Activated CD8-positive, alpha-beta memory T cell treated with anti-CD3 and anti-CD28 coated beads for 36 hours (primary cell): Measurements from ENCODE around the gene HEATR1. TPM values are rescaled to one million over a fixed set of nuclear protein-coding genes. Genes with fewer than 3 reads are reported as not detected.
"Not testable (repeated sequence)": the region's sequence is repeated elsewhere in the genome, so short reads cannot be mapped to it uniquely, and the experiment has no call there.

ENCODE experiments used
- CTCF ChIA-PET: fragments of 350-600 bp; sonication (Branson Sonifier 250); formaldehyde crosslinking; loops from one replicate; lab custom pipeline; 2021; ENCODE audit warnings: antibody characterized with exemption; lab: Charles Lee
- POLR2A ChIA-PET: fragments of 350-600 bp; sonication (Branson Sonifier 250); formaldehyde crosslinking; loops from one replicate; lab custom pipeline; 2021; ENCODE audit warnings: antibody characterized with exemption; lab: Charles Lee
- total RNA-seq, 2 experiments: library from RNA; stranded (reverse); gene quantifications; one replicate each; pipeline ENCODE4 v1.2.3, GENCODE V29; 2021

HEATR1 gene
- total RNA-seq, 2 experiments from 2014 or later: 106 to 111 TPM

DNA sequence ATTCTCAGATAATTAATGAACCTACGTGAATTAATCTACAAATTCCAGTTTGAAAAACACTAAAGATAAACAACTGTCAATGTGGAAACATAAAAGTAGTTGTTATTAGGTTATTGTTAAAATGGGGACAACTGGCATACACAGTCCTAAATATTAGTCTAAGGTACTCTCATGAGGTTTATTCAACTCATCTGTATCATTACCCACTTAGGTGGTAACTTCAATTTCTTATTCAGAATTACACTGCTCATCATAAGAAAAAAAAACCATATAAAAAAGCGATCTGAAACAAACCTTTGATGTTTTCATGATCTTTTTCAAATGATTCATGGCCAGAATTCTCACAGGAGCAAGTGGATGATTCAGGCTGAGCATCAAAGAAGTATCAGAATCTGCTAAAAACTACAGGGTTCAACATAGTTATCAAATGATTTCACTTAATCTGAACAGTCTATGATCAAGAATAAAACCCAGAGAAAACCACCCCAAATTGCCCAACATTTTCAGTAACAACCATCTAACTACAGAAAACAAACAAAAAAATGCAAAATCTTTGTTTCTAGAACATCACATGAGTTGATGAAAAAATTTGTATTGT lies 13.7 kb downstream of the HEATR1 start:
- ChIA-PET POLR2A (interaction anchor here (0.7 kb wide), 1 partner anchor 636 kb away, joined by 3 read pairs; no protein-coding TSS in a partner anchor), CTCF (no interaction called here)

DNA sequence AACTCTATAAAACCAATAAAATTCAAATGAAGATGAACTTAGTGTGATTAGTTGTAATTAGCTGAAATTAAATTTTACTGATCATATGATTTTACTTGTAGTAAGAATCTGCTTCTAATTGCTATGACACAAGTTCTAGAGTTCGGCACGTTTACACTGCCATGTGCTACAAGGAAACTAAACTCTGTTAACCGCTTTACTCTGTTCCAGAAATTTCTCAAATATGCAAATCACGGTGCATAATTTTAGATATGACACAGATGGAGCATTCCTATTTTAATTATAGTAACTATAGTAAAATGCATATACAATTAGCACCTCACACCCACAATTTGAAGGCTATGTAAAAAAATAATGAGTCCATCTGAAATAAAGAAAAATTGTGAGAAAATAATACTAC lies 14.8 kb downstream of the HEATR1 start:
- POLR2A ChIA-PET: no interaction called here
- CTCF ChIA-PET: no interaction called here

DNA sequence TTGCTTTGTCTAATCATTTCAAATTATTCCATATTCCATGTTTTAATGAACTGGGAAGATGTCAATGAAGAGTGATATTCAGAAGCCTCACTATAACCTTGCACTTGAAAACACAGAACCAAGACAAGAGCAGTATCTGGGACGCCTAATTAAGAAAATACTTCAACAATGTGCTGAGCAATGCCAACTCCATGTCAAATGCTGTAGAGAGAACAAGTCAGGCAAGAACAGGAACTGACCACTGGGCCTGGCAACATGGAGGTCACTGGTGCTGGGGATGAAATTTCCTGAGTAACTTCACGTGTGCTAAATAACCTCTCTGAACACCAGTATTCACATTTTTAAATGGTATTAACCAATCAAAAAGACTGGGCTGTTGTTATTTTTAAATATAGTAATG lies 22.8 kb downstream of the HEATR1 start:
- ChIA-PET POLR2A (no interaction called here), CTCF (no interaction called here)

DNA sequence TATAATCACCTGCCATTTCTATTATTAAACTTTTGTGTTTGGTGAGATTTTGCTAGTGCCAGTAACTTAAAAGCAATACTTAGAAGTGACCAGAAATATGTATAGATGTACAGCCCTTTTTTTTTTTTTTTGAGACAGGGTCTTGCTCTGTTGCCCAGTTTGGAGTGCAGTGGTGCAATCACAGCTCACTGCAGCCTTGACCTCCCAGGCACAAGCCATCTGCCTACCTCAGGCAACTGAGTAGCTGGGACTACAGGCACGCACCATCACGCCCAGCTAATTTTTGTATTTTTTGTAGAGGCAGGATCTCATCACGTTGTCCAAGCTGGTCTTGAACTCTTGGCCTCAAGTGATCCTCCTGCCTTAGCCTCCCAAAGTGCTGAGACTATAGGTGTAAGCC lies 23.9 kb downstream of the HEATR1 start:
- CTCF ChIA-PET: interaction anchor here (1.0 kb wide), 1 partner anchor 11 kb away, joined by 3 read pairs; no protein-coding TSS in a partner anchor
- POLR2A ChIA-PET: not testable (repeated sequence)

DNA sequence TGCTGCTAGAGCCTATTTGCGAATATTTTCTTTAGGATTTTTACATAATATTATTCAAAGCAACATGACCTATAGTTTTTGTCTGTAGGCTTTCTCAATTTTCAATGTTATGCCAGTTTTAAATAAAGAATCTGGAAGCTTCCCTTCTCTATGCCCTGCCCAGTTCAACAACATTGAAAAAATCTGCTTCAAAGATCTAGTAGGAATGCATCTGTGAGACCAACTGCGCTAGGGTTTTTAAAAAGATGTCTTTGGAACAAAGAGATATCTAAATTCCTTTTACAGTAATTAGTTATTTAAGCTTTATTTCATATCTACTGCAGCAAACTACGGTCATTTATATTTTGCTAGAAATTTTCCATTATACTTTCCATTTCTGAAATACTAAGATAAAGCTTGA lies 25.7 kb downstream of the HEATR1 start:
- CTCF ChIA-PET: no interaction called here
- POLR2A ChIA-PET: interaction anchor here (0.7 kb wide), 1 partner anchor 101 kb away, joined by 3 read pairs; no protein-coding TSS in a partner anchor

DNA sequence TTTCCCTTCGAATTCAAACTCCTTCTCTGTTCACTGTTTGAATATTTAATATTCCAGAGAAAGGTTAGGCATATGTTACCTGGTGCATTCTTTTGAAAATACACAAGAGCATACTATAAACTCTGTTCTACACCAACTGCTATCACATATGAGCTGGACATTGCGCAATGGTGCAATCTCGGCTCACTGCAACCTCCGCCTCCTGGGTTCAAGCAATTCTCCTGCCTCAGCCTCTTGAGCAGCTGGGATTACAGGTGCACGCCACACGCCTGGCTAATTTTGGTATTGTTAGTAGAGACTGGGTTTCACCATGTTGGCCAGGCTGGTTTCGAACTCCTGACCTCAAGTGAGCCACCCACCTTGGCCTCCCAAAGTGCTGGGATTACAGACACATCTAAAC lies 27.3 kb downstream of the HEATR1 start:
- CTCF ChIA-PET: not testable (repeated sequence)

DNA sequence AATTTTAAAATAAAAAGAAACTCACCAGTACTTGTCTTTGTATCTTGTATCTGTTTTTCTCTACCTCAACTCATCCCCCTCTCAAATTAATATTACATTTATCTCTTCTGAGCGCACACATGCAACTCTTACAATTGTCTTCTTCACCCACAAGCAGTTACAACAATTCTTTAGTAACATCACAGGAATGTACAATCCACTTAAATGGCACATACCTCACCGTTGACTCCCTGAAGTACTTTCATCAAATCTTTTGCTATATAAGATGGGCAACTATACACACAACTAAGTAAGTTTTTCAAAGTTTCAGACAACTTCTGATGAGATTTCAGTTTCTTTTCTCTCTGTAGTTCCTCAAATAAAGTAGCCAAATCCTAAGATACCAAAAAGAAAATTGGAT lies 28.3 kb downstream of the HEATR1 start:
- ChIA-PET POLR2A (no interaction called here), CTCF (no interaction called here)

More for the DNA sequence above, 27.3 kb downstream of the HEATR1 start:
- POLR2A ChIA-PET: not testable (repeated sequence)

DNA sequence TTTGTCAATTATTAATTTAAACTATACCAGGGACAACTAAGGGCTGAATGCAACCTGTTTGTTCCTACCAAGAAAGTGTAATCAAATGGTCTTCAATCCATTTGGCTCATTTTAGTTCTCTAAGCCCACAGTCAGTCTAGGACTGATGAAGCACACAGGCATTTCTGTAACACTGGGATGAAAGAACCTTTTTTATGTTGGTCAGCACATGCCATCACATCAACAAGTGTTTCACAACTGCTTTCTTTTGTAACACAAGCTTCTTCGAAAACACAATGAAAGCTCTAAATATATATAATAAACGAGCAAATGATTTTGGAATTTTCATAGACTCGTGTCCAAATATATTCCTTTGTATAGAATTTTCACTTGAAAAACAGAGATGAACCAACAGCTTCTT lies 28.8 kb downstream of the HEATR1 start:
- POLR2A ChIA-PET: no interaction called here
- CTCF ChIA-PET: no interaction called here

DNA sequence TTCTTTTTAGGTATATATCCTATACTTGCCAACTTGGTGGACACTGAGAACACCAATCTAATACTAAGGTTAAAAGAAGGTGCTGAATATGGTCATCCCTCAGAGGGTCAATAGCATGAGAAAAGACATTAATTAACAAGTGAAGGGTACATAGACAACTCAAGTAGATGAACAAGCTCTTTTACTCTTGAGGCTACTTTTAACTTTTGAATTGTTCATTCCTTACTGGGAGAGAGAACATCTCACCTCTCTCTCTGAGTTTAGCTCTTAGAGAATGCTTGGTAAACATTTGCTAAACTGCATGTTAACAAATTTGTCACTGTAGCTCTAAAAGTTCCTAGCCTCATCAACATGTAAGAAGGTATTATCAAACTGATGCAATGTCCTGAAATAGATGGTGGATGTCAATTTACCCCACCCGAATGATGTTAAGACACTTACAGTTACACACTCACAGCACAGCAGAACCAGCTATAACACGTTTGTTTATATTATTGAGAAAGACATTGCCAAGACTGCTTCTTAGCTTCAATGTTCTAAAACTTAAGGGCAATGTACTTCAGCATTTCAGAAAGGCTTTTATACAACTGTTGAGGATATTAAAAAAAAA lies 35.9 kb downstream of the HEATR1 start:
- POLR2A ChIA-PET: interaction anchor here (0.7 kb wide), 1 partner anchor 248 kb away, joined by 4 read pairs; no protein-coding TSS in a partner anchor
- CTCF ChIA-PET: no interaction called here

DNA sequence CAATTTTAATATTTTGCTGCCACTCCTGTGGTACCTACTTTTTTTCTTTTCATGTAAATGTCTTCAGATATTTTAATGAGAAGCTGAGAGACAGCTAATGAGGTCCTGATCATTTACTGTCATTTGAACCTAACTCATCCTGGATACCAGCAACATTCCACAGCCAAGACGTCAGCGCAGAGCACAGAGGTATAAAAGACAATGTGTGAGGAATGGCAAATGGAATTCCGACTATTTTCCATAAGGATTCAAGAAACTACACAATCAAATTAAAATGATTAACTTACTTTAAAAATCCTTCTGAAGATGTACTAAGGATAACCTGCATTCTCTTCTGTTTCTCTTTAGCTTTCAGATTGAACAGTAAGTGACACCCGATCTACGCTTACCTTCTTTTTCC lies 38.8 kb downstream of the HEATR1 start:
- CTCF ChIA-PET: no interaction called here
- POLR2A ChIA-PET: no interaction called here

DNA sequence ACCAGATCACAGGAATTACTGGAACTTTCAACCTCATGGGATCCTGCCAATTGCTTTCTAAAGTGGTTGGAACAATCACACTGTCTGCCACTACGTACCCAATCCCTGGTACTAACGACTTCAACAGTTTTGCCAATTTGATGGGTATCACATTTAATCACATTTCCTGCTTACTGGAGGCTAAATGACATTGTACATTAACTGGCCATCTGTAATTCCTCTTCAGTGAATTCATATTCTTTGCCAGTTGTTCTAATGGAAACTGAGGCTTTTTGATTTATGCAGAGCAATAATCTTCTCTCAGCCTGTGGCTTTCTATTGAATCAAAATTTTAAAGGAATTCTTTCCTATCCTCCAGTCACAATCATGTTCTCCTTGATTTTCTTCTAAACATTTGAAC lies 42.3 kb downstream of the HEATR1 start:
- CTCF ChIA-PET: no interaction called here
- POLR2A ChIA-PET: no interaction called here

DNA sequence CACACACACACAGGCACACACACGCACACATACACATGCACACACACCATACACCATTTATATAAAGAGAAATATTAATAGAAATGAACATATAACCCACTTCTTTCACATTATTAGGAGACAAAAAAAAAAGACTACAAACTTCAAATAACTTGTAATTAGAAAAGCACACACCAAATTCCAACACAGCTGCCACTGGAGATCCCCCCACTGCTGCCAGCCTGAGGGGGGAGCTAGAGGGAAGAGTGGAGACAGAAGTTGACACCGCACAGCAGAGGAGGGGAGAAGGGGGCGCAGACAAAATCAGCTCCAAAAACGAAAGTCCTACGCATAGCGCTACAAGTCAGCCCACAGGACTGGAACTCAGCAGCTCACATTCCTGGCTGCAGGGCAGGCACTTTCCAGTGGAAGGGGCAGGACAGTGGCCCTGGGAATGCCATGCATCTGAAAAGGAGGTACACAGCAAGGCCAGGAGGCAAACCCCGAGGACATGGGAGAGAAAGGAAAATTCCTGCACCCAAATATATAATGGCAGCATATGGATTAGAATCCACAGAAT lies 44.0 kb downstream of the HEATR1 start:
- ChIA-PET CTCF (no interaction called here), POLR2A (interaction anchor here (0.5 kb wide), 1 partner anchor 562 kb away, joined by 3 read pairs; no protein-coding TSS in a partner anchor)

DNA sequence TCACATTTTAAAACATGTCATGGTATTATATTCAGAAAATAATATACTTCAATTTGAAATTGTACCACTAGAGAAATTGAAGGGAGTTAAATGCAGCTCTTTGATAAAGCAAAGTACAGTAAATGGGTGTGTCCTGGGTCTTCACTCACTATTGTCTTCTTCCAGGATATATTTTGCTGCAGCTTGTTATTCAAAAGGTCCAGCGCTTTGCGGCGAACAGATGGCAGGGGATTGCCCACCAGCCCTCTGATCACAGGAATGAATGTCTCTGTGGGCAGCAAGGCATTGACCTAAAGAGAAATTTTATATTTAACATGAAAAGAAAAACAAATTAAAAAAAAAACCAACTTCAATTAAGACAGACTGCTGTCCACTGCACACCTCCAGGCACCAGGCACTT lies 45.5 kb downstream of the HEATR1 start:
- POLR2A ChIA-PET: no interaction called here
- CTCF ChIA-PET: no interaction called here

DNA sequence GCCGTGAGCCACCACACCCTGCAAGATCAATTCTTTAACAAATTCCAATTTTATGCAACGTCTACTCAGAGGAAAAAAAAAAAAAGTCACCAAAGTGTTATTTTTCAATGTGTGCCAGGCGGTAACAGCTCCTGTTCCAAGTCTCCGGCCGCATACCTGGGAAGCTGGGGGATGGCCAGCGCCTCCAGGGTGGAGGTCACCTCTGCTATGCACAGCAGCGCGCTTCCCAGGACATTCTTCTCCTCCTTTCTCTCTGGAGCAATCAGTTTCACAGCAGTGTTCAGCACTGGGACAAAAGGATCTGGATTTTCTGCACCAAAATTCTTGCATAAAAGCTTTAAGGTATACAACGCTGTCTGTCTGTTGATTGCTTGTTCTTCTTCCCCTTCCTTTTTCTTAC lies 46.2 kb downstream of the HEATR1 start:
- ChIA-PET CTCF (no interaction called here), POLR2A (no interaction called here)

DNA sequence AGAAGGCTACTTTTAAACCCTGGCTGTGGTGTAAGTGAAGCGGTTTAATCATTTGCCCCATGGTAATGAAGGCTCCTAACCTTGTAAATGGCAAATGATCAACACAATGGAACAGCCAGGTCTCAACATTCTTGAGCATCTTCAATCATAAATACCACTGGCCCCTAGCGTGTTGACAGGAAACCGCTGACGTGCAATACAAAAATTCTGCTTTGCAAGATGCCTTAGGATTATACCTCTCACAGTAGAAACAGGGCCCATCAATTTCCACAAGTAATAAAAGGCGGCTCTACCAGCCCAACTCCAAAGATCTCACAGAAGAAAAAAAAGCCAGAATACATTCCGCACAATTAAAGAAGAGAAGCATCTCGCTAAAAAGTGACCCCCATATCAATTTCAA lies 47.7 kb downstream of the HEATR1 start:
- ChIA-PET CTCF (no interaction called here), POLR2A (no interaction called here)

DNA sequence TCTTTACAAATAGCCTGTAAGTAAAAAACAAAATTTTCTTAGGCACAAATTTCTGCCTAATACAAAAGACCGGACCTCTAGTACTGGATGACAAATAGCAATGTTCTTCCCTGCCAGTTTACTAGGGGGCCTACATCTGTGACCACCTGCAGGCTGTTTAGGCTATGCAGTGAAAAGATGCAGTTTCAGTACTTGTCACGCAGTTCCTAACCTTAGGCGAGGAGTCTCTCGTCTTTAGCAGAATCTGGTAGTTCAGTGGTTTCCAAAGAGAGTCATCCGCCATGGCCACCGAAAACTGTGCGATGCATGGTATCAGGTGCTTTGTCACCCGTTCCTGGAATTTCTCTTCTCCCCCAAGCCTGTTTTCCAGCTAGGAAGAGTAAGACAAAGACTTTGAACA lies 50.9 kb downstream of the HEATR1 start:
- POLR2A ChIA-PET: no interaction called here
- CTCF ChIA-PET: no interaction called here

DNA sequence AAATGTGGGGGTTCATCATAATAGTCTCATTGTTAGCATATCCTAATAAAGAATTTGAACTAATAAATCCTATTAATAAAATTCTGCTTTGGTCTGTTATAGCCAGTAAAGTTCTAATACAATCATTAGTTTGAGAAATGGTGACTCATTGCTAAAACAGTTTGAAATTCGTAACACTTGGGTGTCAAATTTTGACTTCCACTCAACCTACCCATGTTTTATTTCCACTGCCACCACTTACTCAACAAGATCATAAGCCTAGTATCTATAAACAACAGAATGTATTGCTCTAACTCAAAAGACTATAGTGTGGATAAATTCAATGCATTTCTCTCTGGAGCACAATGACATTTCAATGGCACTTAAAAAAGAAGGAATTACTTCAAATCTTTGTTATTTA lies 51.4 kb downstream of the HEATR1 start:
- CTCF ChIA-PET: no interaction called here
- POLR2A ChIA-PET: no interaction called here

DNA sequence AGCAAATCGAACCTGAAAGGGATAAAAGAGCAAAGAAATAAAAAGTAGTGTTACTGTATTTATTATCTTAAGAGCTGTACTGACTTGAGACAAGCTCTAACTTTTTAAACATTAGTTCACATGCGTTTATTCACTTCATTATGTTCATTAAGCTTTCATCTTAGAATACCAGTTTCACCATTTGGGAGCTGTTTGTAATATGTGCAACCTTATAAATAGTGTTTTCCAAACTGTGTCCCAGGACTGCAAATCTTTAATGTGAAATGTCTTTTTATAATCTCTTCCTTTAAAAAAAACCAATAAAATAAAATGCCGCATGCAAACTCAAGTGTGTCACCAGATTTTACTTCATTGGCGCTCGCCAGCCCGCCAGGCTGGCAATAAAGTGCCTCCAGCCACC lies 52.2 kb downstream of the HEATR1 start:
- CTCF ChIA-PET: no interaction called here

DNA sequence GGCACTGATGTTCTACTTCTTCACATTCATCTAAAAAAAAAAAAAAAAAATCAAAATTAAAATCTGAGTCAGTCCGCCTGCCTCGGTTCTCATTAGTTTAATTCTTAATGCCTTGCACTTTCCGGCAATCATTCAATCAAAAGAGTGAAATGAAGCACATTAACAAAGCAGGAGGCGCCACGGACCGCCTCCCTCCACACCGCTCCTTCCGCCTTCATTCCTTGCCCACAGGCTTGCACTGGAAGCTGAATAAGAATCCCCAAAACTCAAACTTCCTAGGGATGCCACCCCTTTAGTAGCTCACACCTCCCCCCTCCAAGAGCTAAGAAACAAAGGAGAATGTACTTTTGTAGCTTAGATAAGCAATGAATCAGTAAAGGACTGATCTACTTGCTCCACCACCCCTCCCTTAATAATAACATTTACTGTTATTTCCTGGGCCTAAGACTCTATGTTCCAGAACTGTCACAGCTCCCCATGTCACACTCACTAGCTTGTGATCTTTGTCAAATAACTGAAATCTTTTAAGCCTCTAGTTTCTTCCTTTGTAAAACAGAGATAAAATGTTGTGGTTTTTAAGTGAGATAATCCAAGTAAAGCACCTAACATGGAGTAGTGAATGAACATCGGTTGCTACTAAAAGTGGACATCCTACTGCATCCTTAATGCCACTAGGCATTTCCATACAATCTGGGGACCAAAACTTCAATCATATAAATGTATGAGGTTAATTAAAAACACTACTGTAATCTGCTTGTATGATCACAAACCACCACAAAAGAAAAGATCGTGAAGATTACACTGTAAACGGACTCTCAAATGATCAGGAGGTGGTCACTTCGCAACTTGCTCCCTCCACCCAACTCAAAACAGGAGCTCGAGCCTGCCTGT lies 53.1 kb downstream of the HEATR1 start:
- ChIA-PET CTCF (interaction anchor here (0.9 kb wide), 1 partner anchor 447 kb away, joined by 3 read pairs; no protein-coding TSS in a partner anchor), POLR2A (interaction anchor here (0.7 kb wide), 1 partner anchor 1046 kb away, joined by 5 read pairs; no protein-coding TSS in a partner anchor)

More for the DNA sequence above, 52.2 kb downstream of the HEATR1 start:
- POLR2A ChIA-PET: no interaction called here

DNA sequence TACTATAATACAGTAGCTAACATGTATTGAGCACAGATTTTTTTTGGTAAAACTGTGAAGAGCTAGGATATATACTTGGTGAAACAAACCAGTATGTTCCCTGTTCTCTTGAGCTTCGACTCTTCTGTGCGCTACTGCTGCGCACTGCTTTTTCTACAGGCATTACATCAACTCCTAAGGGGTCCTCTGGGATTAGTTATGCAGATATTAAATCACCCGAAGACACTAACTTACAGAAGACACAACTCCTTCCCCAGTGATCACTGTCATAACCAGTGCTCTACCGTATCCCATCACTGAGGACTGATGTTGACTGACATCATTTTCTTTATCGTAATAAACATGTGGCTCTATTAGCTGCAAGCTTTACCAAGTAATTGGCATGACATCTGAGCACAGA lies 55.9 kb downstream of the HEATR1 start:
- POLR2A ChIA-PET: no interaction called here
- CTCF ChIA-PET: no interaction called here
